ENCODE measurements around the gene SYCP1. TPM values are rescaled to one million over a fixed set of nuclear protein-coding genes. Genes with fewer than 3 reads are reported as not detected.

SYCP1 gene
- total and polyA plus RNA-seq, 8 donors = not detected

DNA sequence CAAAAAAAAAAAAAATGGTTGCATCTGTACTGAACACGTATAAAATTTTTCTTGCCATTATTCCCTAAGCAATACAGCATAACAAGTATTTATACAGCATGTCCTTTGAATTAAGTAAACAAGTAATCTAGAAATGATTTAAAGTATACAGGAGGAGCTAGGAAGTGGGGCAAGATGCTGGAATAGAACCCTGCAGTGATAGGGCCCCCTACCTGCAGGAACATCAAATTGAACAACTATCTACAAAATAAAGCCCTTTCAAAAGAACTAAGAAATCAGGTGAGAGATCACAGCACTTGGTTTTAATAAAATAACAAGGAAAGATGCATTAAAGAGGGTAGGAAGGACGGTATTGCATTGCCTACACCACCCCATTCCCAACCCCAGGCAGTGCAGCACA is 185.8 kb downstream of the SYCP1 start:
- peaks cover 0 to 7% (median 0%) of the 10 kb centered on the region in 4 donors for H3K36me3 ChIP-seq
- peaks cover 0 to 23% (median 13%) of the 10 kb centered on the region in 4 donors for H3K4me1 ChIP-seq
- H3K4me3 ChIP-seq = no peak overlapping the region
- no peaks in the 10 kb centered on the region for H3K27me3 ChIP-seq
- WGBS, 5 donors = 72 to 77% (median 75%) methylated on average over 2 of the region's 2 CpGs
- DNase-seq = no peak
- H3K9me3 ChIP-seq = no peaks in the 10 kb centered on the region
- H3K27ac ChIP-seq = no peak overlapping the region
- intact Hi-C loops (cut with DNase I; ENCODE audit: low total_unique reads) = no loop called here
- no peak for TF ChIP-seq POLR2A (IDR thresholded peaks at IDR 0.05)
- TF ChIP-seq POLR2AphosphoS5 (IDR thresholded peaks at IDR 0.05) = no peak
- no peak for TF ChIP-seq EP300 (IDR thresholded peaks at IDR 0.05)
- TF ChIP-seq, protein P1, sequence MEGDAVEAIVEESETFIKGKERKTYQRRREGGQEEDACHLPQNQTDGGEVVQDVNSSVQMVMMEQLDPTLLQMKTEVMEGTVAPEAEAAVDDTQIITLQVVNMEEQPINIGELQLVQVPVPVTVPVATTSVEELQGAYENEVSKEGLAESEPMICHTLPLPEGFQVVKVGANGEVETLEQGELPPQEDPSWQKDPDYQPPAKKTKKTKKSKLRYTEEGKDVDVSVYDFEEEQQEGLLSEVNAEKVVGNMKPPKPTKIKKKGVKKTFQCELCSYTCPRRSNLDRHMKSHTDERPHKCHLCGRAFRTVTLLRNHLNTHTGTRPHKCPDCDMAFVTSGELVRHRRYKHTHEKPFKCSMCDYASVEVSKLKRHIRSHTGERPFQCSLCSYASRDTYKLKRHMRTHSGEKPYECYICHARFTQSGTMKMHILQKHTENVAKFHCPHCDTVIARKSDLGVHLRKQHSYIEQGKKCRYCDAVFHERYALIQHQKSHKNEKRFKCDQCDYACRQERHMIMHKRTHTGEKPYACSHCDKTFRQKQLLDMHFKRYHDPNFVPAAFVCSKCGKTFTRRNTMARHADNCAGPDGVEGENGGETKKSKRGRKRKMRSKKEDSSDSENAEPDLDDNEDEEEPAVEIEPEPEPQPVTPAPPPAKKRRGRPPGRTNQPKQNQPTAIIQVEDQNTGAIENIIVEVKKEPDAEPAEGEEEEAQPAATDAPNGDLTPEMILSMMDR (IDR thresholded peaks at IDR 0.05) = no peak

DNA sequence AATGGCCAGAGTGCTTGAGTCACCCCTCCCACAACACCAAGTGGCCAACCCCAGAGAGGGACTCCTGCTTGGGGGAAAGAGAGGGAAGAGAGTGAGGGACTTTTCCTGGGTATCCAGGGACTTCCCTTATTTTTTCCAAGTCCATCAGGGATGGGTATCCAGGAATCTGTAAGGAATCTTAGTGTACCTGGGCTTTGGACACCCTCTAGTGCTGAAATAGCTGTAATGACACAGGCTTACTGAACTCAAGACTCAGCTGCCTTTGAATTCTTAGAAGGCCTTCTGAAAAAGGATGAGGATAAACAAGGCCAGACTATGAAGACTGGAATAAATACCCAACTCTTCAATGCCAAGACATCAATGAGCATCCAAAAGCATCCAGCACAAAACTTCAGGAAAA is 187.0 kb downstream of the SYCP1 start:
- no peak for TF ChIP-seq POLR2A (IDR thresholded peaks at IDR 0.05)
- no peak for TF ChIP-seq POLR2AphosphoS5 (IDR thresholded peaks at IDR 0.05)
- no peak for TF ChIP-seq EP300 (IDR thresholded peaks at IDR 0.05)
- TF ChIP-seq, protein P1 (IDR thresholded peaks at IDR 0.05) = peak in 2 of 7 experiments; percentile 24 to 40
- peak in 1 of 2 donors; percentile 26 for DNase-seq
- H3K4me3 ChIP-seq = no peak overlapping the region
- intact Hi-C loops (cut with DNase I; ENCODE audit: low total_unique reads) = no loop called here
- H3K36me3 ChIP-seq = peaks cover 0 to 13% (median 0%) of the 10 kb centered on the region in 4 donors
- H3K4me1 ChIP-seq = peaks cover 0 to 19% (median 12%) of the 10 kb centered on the region in 4 donors
- no peaks in the 10 kb centered on the region for H3K9me3 ChIP-seq
- H3K27me3 ChIP-seq = no peaks in the 10 kb centered on the region
- no peak overlapping the region for H3K27ac ChIP-seq

Other genes starting within 250 kb of the SYCP1 start
- 1 to 10 TPM in 4 of 5 donors, under 1 TPM in 1; 0.89 to 5.3 (median 3.6) TPM for gene DENND2C, start 184.8 kb upstream of the SYCP1 start, total RNA-seq
- 1 to 10 TPM in 2 of 3 donors, under 1 TPM in 1; 0.93 to 7.3 (median 1.2) TPM for gene DENND2C, start 184.8 kb upstream of the SYCP1 start, polyA plus RNA-seq
- not detected for gene AMPD1, start 159.3 kb upstream of the SYCP1 start, total RNA-seq
- under 1 TPM in 1 of 3 donors, not detected in 2; 0.62 TPM for gene AMPD1, start 159.3 kb upstream of the SYCP1 start, polyA plus RNA-seq
- gene NRAS, start 138.1 kb upstream of the SYCP1 start, total RNA-seq = 10 to 100 TPM; 14.7 to 62.1 (median 29.0) TPM
- 10 to 100 TPM in 2 of 3 donors, 1 to 10 TPM in 1; 9.2 to 23.5 (median 18.9) TPM for gene NRAS, start 138.1 kb upstream of the SYCP1 start, polyA plus RNA-seq
- gene CSDE1, start 96.9 kb upstream of the SYCP1 start, total RNA-seq = 100 to 1,000 TPM; 366 to 679 (median 527) TPM
- gene CSDE1, start 96.9 kb upstream of the SYCP1 start, polyA plus RNA-seq = 100 to 1,000 TPM; 129 to 238 (median 176) TPM
- 100 to 1,000 TPM in 1 of 5 donors, 10 to 100 TPM in 4; 18.0 to 111 (median 23.7) TPM for gene SIKE1, start 74.2 kb upstream of the SYCP1 start, total RNA-seq
- gene SIKE1, start 74.2 kb upstream of the SYCP1 start, polyA plus RNA-seq = 10 to 100 TPM; 10.2 to 26.6 (median 13.9) TPM
- gene TSHB, start 175.0 kb downstream of the SYCP1 start, total RNA-seq = not detected
- gene TSHB, start 175.0 kb downstream of the SYCP1 start, polyA plus RNA-seq = not detected
- gene TSPAN2, start 234.6 kb downstream of the SYCP1 start, total RNA-seq = 10 to 100 TPM in 3 of 5 donors, 1 to 10 TPM in 2; 2.6 to 39.7 (median 19.3) TPM
- gene TSPAN2, start 234.6 kb downstream of the SYCP1 start, polyA plus RNA-seq = 10 to 100 TPM in 1 of 3 donors, 1 to 10 TPM in 2; 5.7 to 13.4 (median 7.0) TPM

All from stomach (tissue), 9 donors.